Right atrium auricular region (tissue), 2 donors: ENCODE results near the gene TEX35. TPM values are rescaled to one million over a fixed set of nuclear protein-coding genes. Genes with fewer than 3 reads are reported as not detected.

Source experiments
- DNase-seq: peaks from one replicate; pipeline ENCODE4 v3.0.0-alpha.2; 2019; ENCODE audit warnings: low spot score
- H3K27ac ChIP-seq, 2 donors: fragments of 200-600 bp; sonication (generic); 1 replicate in 1 of 2; 2 replicates in 1 of 2; pipeline ENCODE4 v1.5.1; 2016 to 2019
- H3K27me3 ChIP-seq, 2 donors: fragments of 200-600 bp; sonication (generic); one replicate each; pipeline versions ENCODE4 v1.5.1 to v1.6.0; 2017 to 2019
- H3K36me3 ChIP-seq: fragments of 200-600 bp; sonication (generic); one replicate; pipeline ENCODE4 v1.5.1; 2016
- H3K4me1 ChIP-seq, 2 donors: fragments of 200-600 bp; sonication (generic); one replicate each; pipeline versions ENCODE4 v1.5.1 to v1.6.0; 2017 to 2019
- H3K4me3 ChIP-seq, 2 donors: fragments of 200-600 bp; sonication (generic); 1 replicate in 1 of 2; 2 replicates in 1 of 2; pipeline ENCODE4 v1.5.1; 2017 to 2019; ENCODE audit warnings: mild to moderate bottlenecking in 1 of 2, moderate library complexity in 1 of 2
- H3K9me3 ChIP-seq, 2 donors: fragments of 200-600 bp; sonication (generic); one replicate each; pipeline ENCODE4 v1.5.1; 2019
- CTCF ChIP-seq, 2 donors: fragments of 200-600 bp; sonication (generic); IDR thresholded peaks; one replicate each; pipeline ENCODE4 v1.5.1; 2019; ENCODE audit warnings: antibody characterized with exemption in 2 of 2
- total RNA-seq, 2 donors: library from RNA; depleted of rRNA; stranded (reverse); fragments of >200 nt; gene quantifications; one replicate each; pipeline ENCODE4 v1.1.0, GENCODE V29; 2016

Gene TEX35
- total RNA-seq, 2 donors from 2014 or later: 0.33 TPM; not detected in 1

- Histone ChIP-seq H3K9me3 (no peaks in the 10 kb centered on the region), H3K4me3 (no peak overlapping the region), H3K4me1 (no peaks in the 10 kb centered on the region), H3K36me3 (no peaks in the 10 kb centered on the region), H3K27ac (no peak overlapping the region), H3K27me3 (no peaks in the 10 kb centered on the region)
- DNase-seq: peak; percentile 51
- TF ChIP-seq CTCF (IDR thresholded peaks at IDR 0.05): no peak
Measured at GRCh38 chr1:178494569-178494971, 18.3 kb upstream of the TEX35 start.

- Histone ChIP-seq H3K4me1 (no peaks in the 10 kb centered on the region), H3K36me3 (no peaks in the 10 kb centered on the region), H3K4me3 (no peak overlapping the region), H3K27ac (no peak overlapping the region), H3K9me3 (no peaks in the 10 kb centered on the region), H3K27me3 (no peaks in the 10 kb centered on the region)
- no peak for TF ChIP-seq CTCF (IDR thresholded peaks at IDR 0.05)
- DNase-seq: peak; percentile 48
Measured at GRCh38 chr1:178495158-178495557, 17.8 kb upstream of the TEX35 start.

GRCh38 chr1:178495741-178496409 is 17.0 kb upstream of the TEX35 start:
- peak; percentile 30 for DNase-seq
- Histone ChIP-seq H3K9me3 (no peaks in the 10 kb centered on the region), H3K27ac (no peak overlapping the region), H3K36me3 (no peaks in the 10 kb centered on the region), H3K4me3 (no peak overlapping the region), H3K27me3 (no peaks in the 10 kb centered on the region), H3K4me1 (no peaks in the 10 kb centered on the region)
- TF ChIP-seq CTCF (IDR thresholded peaks at IDR 0.05): no peak

GRCh38 chr1:178496410-178497135 is 16.3 kb upstream of the TEX35 start, which contains the start of gene CLEC20A:
Gene CLEC20A, minus strand, starts transcription at chr1:178496964. Its CDS starts 25 bp downstream, at chr1:178496939.
- no peak within 1 kb of the TSS for H3K4me3 ChIP-seq
- H3K9me3 ChIP-seq: no peaks in the 10 kb centered on the region
- no peaks in the 10 kb centered on the region for H3K27me3 ChIP-seq
- H3K36me3 ChIP-seq: no peaks in the 10 kb centered on the region
- peak; percentile 23 for DNase-seq
- no peak for TF ChIP-seq CTCF (IDR thresholded peaks at IDR 0.05)
- no peak within 1 kb of the TSS for H3K27ac ChIP-seq
- peaks cover 0 to 2% of the 10 kb centered on the region in 2 donors for H3K4me1 ChIP-seq

GRCh38 chr1:178497903-178498478 is 14.9 kb upstream of the TEX35 start:
- Histone ChIP-seq H3K27me3 (no peaks in the 10 kb centered on the region), H3K4me1 (peaks cover 0 to 4% of the 10 kb centered on the region in 2 donors), H3K36me3 (no peaks in the 10 kb centered on the region), H3K9me3 (no peaks in the 10 kb centered on the region), H3K27ac (no peak overlapping the region), H3K4me3 (no peak overlapping the region)
- DNase-seq: peak; percentile 26
- no peak for TF ChIP-seq CTCF (IDR thresholded peaks at IDR 0.05)
